ENCODE measurements around the gene ALLC.

- TF ChIP-seq, protein P1, sequence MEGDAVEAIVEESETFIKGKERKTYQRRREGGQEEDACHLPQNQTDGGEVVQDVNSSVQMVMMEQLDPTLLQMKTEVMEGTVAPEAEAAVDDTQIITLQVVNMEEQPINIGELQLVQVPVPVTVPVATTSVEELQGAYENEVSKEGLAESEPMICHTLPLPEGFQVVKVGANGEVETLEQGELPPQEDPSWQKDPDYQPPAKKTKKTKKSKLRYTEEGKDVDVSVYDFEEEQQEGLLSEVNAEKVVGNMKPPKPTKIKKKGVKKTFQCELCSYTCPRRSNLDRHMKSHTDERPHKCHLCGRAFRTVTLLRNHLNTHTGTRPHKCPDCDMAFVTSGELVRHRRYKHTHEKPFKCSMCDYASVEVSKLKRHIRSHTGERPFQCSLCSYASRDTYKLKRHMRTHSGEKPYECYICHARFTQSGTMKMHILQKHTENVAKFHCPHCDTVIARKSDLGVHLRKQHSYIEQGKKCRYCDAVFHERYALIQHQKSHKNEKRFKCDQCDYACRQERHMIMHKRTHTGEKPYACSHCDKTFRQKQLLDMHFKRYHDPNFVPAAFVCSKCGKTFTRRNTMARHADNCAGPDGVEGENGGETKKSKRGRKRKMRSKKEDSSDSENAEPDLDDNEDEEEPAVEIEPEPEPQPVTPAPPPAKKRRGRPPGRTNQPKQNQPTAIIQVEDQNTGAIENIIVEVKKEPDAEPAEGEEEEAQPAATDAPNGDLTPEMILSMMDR (IDR thresholded peaks at IDR 0.05) = no peak
- TF ChIP-seq POLR2A (IDR thresholded peaks at IDR 0.05) = no peak
Observed at GRCh38 chr2:3633089-3633981, 24.7 kb upstream of the ALLC start.
